ENCODE data around the gene DLG1. TPM values are rescaled to one million over a fixed set of nuclear protein-coding genes. Genes with fewer than 3 reads are reported as not detected.

The DLG1 gene
- total RNA-seq, 1 experiment from 2014 or later: 89.8 TPM

GRCh38 chr3:197191897-197192296, 106.5 kb downstream of the DLG1 start:
- Histone ChIP-seq H2AFZ (ENCODE audit: low read depth, low read length, poor library complexity, severe bottlenecking) (no peak overlapping the region), H3K27ac (ENCODE audit: low read depth, low read length) (no peak overlapping the region), H4K20me1 (ENCODE audit: insufficient read depth) (peaks cover 10% of the 10 kb centered on the region; the same call in 1 of the 2 replicates), H3K9me2 (ENCODE audit: insufficient read depth) (no peaks in the 10 kb centered on the region), H3K79me2 (ENCODE audit: insufficient read depth, low read length) (peaks cover 83% of the 10 kb centered on the region), H3K9me3 (ENCODE audit: control insufficient read depth in 1 of 2, insufficient read depth in 1 of 2, low read depth in 1 of 2, low read length in 2 of 2) (no peaks in the 10 kb centered on the region), H3K27me3 (ENCODE audit: insufficient read depth, low read length) (no peaks in the 10 kb centered on the region), H3K9ac (ENCODE audit: low read length) (no peak overlapping the region), H3K4me2 (ENCODE audit: low read length) (no peak overlapping the region), H3K4me3 (replicated peaks in 1 of 2; ENCODE audit: low read depth in 1 of 2, low read length in 2 of 2) (no peak overlapping the region), H3K4me1 (ENCODE audit: control insufficient read depth in 1 of 2, insufficient read depth in 2 of 2, low read length in 2 of 2) (no peaks in the 10 kb centered on the region), H3K36me3 (ENCODE audit: control insufficient read depth in 1 of 2, insufficient read depth in 2 of 2, low read length in 2 of 2) (no peaks in the 10 kb centered on the region)
- DNase-seq (ENCODE audit: low read depth, low spot score) (no peak), ATAC-seq (no peak)
- ChIA-PET POLR2A (no interaction called here), RAD21 (ENCODE audit: low non-redundant PET in 1 of 2, low total read pairs in 2 of 2, uncharacterized antibody in 2 of 2, unreplicated experiment in 2 of 2) (no interaction called here), CTCF (no interaction called here)
- BruUV-seq (replicated peaks): no TSS peak
- intact Hi-C loops (cut with micrococcal nuclease): no loop called here
- TF ChIP-seq ZBTB33 (IDR thresholded peaks at IDR 0.05; ENCODE audit: extremely low read depth, insufficient replicate concordance, low read length) (no peak), SRF (IDR thresholded peaks at IDR 0.05; ENCODE audit: low read depth) (no peak), CBX3 (IDR thresholded peaks at IDR 0.05; ENCODE audit: low read depth) (no peak)

GRCh38 chr3:197189623-197190022, 108.8 kb downstream of the DLG1 start:
- Histone ChIP-seq H3K4me1 (ENCODE audit: control insufficient read depth in 1 of 2, insufficient read depth in 2 of 2, low read length in 2 of 2) (no peaks in the 10 kb centered on the region), H3K27me3 (ENCODE audit: insufficient read depth, low read length) (no peaks in the 10 kb centered on the region), H3K9me2 (ENCODE audit: insufficient read depth) (no peaks in the 10 kb centered on the region), H4K20me1 (ENCODE audit: insufficient read depth) (peaks cover 5% of the 10 kb centered on the region; the same call in 1 of the 2 replicates), H3K4me3 (replicated peaks in 1 of 2; ENCODE audit: low read depth in 1 of 2, low read length in 2 of 2) (no peak overlapping the region), H3K4me2 (ENCODE audit: low read length) (no peak overlapping the region), H3K27ac (ENCODE audit: low read depth, low read length) (no peak overlapping the region), H3K79me2 (ENCODE audit: insufficient read depth, low read length) (peaks cover 82% of the 10 kb centered on the region), H3K9ac (ENCODE audit: low read length) (no peak overlapping the region), H3K9me3 (ENCODE audit: control insufficient read depth in 1 of 2, insufficient read depth in 1 of 2, low read depth in 1 of 2, low read length in 2 of 2) (no peaks in the 10 kb centered on the region), H2AFZ (ENCODE audit: low read depth, low read length, poor library complexity, severe bottlenecking) (no peak overlapping the region), H3K36me3 (ENCODE audit: control insufficient read depth in 1 of 2, insufficient read depth in 2 of 2, low read length in 2 of 2) (no peaks in the 10 kb centered on the region)
- no peak for TF ChIP-seq ATF3 (IDR thresholded peaks at IDR 0.05)
- TF ChIP-seq CEBPB (IDR thresholded peaks at IDR 0.05; ENCODE audit: low read depth): no peak
- no peak for TF ChIP-seq ZNF274 (IDR thresholded peaks at IDR 0.05; ENCODE audit: low read depth, low read length)
- TF ChIP-seq ELF1 (IDR thresholded peaks at IDR 0.05; ENCODE audit: borderline replicate concordance, low read depth): no peak
- no peak for TF ChIP-seq JUND (IDR thresholded peaks at IDR 0.05)
- no peak for TF ChIP-seq CBX3 (IDR thresholded peaks at IDR 0.05; ENCODE audit: low read depth)
- no peak for TF ChIP-seq FOSL1 (IDR thresholded peaks at IDR 0.05; ENCODE audit: low read depth)
- TF ChIP-seq ZFX (IDR thresholded peaks at IDR 0.05): no peak
- intact Hi-C loops (cut with micrococcal nuclease): loop anchor here (10.0 kb wide), 2 partner anchors 585 to 665 kb away; no protein-coding TSS in a partner anchor
- CTCF ChIA-PET: interaction anchor here (1.5 kb wide), 1 partner anchor 10 kb away, joined by 4 read pairs; no protein-coding TSS in a partner anchor
- no TSS peak for BruUV-seq (replicated peaks)
- POLR2A ChIA-PET: no interaction called here
- RAD21 ChIA-PET (ENCODE audit: low non-redundant PET in 1 of 2, low total read pairs in 2 of 2, uncharacterized antibody in 2 of 2, unreplicated experiment in 2 of 2): no interaction called here
- no peak for ATAC-seq
- DNase-seq (ENCODE audit: low read depth, low spot score): no peak

All from HCT116 (cell line).